ENCODE results near the gene EYA2.
"Not testable (repeated sequence)": the region's sequence is repeated elsewhere in the genome, so short reads cannot be mapped to it uniquely, and the experiment has no call there.

The EYA2 gene

DNA sequence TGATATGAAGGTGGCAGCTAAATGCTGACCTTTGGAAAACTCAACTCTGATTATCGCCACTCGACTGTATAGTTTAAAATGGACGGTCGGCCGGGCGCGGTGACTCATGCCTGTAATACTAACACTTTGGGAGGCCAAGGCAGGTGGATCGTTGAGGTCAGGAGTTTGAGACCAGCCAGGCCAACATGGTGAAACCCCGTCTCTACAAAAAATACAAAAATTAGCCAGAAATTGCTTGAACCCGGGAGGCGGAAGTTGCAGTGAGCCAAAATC is 310.1 kb downstream of the EYA2 start:
- not testable (repeated sequence) for DNase-seq (ENCODE audit: low read depth in 2 of 2)

DNA sequence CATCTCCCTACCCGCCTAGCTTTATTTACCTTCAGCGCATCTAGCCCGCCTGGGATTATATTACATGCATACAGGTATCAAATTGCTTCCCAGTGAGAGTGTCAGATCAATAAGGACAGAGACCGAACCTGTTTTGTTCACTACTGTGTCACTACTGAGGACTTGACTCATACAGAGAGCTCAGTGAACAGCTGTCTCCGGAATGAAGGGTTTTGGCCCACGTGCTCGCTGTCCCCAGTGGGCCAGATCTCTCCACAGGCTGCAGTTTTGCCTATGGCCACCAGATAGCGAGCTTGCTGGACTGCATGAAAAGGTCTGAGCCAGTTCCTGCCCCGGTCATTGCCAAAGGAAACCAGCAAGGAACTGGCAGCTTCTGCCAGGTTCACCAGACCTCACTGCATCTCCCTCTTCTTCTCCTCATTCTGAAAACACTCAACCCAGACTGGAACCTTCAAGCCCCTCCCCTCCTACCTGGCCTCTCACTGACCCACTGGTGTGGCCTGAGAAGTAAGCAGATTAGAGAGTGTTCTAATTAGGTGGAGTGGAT is 311.0 kb downstream of the EYA2 start:
- DNase-seq (ENCODE audit: low read depth in 2 of 2) = peak in 1 of 2 donors; percentile 32

DNA sequence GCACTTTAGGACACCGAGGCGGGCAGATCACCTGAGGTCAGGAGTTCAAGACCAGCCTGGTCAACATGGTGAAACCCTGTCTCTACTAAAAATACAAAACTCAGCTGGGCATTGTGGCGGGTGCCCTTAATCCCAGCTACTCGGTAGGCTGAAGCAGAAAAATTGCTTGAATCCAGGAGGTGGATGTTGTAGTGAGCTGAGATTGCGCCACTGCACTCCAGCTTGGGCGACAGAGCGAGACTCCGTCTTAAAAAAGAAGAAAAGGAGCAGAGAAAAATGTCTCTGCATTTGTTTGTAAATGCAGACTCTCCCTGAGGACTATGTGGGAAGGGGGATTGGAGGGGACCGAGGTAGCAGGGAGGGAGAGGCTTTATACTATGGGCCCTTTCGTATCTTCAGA is 311.9 kb downstream of the EYA2 start:
- not testable (repeated sequence) for DNase-seq (ENCODE audit: low read depth in 2 of 2)

DNA sequence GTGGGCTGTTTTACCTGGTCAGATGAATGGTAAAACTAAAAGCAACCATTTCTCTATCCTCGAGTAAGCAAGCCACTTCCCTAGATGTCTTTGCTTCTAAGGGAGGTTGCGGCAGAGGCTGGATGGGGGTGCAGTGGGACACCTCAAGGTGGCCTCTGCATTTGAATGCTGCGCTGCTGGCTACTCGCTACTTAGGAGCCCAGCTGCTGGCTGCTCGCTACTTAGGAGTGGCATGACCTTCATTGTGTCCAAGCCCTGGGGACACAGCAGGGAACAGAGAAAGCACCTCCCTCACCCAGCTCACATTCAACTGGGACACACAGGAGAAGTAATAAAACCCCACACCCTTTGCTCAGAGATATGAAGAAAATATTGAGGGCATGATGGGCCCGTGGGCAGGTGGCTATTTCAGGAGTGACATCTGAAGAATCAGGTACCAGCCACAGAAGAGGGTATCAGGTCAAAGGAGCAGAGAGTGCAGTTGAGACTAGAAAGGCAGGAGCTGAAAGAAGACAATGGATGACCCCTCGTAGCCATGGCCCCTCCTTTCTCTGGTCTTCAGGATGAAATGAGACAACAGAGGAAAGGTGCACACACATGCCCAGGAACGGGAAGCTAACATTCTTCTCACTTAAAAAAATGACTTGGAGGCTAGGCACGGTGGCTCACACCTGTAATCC is 312.5 kb downstream of the EYA2 start:
- DNase-seq (ENCODE audit: low read depth in 2 of 2) = no peak

DNA sequence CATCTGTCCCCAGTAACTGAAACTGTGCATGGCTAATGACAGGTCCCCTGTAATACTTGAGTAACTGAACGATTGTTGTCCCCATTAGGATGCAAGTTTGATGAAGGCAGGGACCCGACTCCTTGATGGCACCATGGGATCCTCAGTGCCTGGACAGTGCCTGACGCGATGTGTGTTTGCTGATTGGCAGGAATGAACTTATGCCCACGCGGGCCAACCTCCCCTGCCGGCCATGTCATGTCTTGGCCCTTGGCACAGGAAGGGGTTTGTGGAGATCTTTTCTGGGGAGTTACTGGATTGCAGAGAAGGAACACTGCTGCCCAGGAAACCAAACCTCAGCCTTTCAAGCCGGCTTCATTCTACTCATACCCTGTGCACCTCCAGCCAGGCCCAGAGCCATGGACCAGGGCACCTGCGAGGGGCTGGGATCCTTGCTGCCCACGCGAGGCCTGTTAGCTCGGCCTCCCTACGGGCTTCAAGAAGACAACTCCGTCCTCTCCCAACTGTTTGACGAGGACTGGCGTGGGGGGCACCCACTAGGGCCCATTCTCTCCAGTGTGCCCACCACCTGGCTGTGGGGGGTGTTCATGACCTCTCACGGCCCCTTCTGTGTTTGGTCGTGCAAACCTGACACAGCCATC is 314.0 kb downstream of the EYA2 start:
- DNase-seq (ENCODE audit: low read depth in 2 of 2) = no peak

DNA sequence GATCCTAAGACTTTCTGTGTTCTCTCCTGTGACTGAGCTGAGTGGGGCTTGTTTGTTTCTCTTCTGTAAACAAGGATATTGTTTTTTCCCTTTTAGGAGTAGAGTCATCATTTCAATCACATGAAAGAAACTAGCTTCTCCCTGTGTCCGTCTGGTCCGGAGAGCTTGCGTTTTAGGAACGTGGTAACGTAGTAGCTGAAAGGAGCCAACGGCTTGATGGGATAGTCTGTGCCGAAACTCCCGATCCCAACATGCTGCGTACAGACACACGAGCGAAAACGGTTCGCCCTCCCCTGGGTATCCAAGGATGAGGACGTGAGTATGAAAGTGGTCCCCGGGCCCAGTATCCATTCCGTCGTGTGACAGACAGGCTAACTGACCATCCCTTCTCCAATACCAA is 315.3 kb downstream of the EYA2 start:
- no peak for DNase-seq (ENCODE audit: low read depth in 2 of 2)

DNA sequence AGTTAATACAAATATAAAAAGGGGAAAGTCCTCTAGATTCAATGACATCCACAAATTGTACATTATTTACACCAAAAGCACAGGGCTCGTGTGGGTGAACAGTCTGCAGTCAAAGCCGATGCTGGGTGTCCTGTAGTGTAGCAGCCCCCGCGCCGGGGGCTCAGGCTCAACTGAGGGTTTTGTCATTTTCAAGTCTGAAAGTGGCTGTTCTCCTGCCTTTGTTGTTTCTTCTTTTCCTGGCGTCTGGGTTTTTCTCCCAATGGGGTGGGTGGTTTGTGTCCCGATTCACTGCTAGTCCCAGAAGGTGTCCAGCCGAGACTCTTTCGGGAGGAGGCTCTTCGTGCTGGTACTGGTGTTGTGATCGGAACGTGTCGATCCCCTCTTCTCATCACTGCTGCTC is 315.8 kb downstream of the EYA2 start:
- DNase-seq (ENCODE audit: low read depth in 2 of 2) = no peak

DNA sequence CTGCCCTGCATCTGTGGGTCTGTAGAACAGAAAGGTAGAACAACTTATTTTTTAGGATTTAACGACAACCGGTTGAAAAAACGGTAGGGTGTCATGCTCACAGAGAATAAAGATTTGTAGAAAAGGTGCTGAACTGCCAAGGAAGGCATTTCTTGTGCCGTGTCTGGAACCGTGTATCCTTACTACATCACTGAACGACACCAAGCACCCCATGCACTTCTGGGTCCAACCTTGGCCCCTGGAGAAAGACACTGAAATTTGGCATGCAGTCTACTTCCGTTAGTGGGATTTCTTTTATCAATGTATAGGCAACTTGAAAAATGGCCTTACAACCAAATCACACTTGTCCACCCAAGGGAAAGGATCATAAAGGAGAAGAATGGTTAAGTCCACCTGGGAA is 316.4 kb downstream of the EYA2 start:
- no peak for DNase-seq (ENCODE audit: low read depth in 2 of 2)

DNA sequence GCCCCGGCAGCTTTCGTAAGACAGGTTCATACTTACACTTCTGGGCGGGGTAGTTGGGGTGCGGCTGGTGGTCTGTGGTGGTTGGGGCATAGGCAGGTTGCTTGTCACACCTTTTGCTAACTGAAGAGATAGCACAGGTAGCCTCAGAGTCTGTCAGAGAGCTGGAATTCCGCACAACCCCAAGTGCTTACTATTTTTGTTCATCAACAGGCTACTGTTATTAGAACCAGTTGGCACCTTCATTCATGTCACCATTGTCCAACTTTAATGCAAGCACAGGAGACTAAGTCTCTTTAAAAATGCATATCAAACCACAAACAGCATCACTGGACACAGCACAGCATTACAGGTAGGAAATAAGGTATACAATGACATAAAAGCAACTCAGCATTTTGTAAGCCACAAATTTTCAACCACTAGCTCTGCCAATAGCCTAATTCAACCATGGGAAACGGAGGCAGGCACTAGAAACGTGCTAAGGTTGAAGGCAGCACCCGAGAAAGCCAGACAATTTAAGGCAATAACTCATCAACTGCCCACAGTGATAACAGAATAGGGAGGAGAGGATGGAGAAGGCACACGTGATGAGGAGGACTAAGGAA is 318.1 kb downstream of the EYA2 start:
- DNase-seq (ENCODE audit: low read depth in 2 of 2) = no peak

DNA sequence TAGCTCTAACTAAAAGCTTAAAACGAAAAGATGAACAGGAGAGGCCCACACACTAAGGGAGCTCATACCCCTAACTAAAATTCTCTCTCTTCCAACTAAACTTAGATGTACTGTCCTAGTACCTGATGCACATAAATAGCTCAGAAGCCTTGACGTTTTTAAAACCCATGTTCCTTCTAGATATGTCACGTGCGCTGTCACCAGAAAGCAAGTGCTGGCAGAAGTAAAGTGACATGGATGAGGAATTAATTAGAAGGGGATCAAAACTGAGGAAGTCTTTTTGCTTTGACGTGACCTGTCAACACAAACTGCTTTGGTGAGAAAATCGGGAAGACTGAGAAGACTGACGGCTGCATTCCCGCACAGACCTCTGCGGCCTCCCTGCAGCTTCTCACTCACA is 319.3 kb downstream of the EYA2 start:
- no peak for DNase-seq (ENCODE audit: low read depth in 2 of 2)

DNA sequence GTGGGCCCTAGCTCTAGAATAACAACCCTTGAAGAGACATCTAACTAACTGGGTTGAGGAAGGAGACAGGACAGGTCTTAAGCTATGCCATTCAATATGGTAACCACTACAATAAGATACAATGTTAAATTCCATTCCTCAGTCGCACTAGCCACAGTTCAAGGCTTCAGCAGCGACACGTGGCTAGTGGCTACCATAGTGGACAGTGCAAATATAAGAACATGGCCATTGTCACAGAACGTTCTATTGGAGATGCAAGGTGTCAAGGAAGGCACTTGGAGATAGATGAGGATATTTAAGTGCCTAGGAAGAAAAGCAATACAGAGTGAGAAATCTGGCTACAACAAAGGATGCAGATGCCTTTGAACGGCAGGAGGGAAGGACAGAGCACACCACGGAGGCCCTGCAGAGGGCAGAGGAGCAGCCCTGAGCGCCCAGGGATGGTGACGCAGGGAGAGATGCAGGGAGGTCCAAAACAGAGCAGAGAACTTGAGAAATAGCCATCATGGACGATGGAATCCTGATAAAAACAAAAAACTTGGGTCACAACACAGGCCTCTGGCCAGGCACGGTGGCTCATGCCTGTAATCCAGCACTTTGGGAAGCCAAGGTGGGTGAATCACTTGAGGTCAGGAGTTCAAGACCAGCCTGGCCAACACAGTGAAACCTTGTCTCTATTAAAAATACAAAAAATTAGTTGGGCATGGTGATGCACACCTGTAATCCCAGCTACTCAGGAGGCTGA is 321.2 kb downstream of the EYA2 start:
- no peak for DNase-seq (ENCODE audit: low read depth in 2 of 2)

DNA sequence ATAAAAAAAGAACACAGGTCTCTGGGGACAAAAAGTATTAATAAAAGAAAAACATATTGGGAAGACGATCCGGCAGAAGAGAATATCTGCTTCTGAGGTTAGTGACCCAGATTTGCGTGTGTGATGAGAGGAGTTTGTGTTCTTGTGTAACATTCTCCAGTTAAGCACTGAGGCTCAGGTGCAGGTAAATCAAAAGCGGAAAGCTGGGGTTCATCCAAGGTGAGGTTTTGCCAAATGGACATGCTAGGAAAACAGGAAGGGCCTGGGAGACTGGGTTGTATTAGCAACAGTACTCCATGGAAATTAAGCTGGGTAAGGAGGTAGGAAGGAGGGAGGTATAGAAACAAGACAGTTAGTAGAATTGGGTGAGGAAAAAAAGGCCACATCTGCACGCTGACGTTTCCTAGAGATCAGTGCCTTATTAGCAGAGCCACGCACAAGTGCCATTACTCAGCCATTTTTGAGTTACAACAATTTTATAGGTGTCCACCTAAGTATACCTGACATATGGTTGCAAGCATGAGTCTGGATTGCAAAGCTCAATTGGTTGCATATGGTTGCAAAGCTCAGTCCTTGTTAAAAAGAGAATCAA is 322.3 kb downstream of the EYA2 start:
- no peak for DNase-seq (ENCODE audit: low read depth in 2 of 2)

DNA sequence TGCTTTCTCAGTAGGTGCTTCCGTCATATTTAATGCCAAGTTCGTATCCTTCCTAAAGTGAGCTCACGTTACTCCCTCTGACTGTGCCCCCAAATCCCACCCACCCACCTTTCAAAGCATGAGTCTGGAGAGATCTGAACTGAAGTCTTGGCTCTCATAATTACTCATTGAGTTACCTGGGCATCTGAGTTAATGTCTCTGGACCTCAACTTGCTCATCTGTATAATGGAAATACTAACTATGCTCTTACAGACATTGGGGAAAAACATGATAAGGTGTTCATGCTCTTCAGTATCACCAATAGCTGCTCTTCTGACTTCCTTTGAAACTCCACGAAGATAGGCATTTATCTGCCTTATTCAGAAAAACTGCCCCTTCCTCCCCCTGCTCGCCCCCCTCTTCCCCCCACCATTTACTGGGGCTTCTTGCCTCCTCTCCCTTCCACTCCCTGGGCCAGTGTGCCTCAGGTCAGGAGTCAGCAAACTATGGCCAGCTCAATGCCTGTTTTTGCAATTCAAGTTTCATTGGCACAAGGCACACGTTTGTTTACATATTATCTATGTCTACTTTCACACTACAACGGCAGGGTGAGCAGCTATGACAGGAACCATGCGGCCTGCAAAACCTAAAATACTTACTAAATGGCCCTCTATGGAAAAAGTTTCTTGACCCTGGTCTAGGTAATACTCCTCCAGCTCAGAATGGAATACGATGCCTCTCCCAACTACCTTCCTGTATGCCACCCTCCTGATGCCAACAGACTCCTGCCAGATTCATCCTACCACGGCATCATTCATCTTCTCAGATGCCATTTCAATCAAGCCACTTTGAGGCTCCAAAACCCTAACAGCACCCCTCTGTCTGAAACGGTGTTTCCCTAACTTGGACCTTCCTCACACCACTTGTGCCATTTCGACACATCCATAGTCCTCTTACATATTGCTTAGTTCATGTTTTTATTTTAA is 323.1 kb downstream of the EYA2 start:
- DNase-seq (ENCODE audit: low read depth in 2 of 2) = no peak

DNA sequence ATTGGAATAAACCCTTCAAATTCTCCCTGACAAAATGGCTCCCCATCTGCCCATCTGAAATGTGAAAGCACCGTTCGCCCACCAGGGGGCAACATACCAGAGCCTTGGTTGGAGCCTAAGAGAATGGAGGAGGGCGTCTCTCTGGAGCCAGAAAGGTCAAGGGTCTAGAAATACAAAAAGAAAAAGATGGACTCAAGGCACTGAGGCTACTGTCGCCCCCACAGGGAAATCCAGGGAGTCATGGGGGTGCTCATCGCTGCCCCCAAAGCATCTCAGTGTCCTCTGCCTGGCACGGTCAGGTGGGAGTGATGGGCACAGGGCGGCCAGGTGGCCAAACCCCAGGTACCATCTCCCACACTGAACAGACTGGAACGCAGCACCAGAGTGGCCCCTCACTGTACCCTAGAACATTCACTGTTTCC is 325.5 kb downstream of the EYA2 start:
- DNase-seq (ENCODE audit: low read depth in 2 of 2) = peak; percentile 25

DNA sequence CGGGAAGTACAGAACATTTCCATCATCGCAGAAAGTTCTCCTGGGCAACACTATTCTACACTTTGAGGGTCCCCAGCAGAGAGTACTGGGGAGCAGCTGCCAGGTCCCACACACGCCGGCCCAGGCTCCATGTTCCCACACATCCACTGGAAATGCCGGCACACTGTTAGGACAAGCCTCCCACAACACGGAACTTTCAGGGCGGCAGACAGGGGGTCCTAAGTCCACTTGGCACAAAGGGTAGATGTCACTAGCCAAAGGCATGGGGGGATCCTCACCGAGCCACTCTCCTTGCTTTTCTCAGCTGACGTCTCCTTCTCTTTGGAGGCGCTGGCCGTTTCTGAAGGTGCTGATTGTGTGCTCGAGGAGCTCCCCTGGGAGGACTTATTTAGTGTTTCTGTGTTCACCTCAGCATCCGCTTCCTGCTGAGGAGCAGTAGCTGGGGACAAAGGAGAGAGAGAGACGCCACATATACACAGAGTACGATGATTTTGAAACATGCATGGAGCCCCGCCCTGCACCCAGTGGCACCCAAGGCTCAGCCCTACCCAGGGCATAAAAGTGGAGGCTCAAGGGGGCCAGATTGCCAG is 326.5 kb downstream of the EYA2 start:
- no peak for DNase-seq (ENCODE audit: low read depth in 2 of 2)

DNA sequence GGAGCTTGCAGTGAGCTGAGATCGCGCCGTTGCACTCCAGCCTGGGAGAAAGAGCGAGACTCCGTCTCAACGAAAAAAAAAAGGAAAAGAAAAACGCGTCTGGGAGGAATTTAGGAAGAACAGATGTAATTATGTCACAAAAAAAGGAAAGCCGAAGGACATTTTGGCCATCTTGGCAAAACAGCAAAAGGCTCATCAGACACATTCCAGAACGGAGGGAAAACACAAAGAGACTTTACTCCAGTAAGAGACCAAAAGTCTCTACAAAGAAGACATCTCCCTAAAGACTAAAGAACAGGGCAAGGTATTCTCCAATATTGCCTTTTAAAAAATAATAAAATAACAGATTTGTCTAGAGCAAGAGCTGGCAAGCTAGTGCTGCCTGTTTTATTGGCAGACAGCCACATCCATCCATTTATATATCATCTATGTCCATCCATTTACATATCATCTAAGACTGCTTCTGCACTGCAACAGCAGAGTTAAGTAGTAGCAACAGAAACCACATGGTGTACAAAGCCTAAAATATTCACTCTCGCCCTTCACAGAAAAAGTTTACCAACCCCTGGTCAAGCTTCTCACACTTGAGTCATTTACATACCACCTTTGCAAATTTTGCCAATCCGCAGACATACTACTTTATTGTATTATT is 328.0 kb downstream of the EYA2 start:
- DNase-seq (ENCODE audit: low read depth in 2 of 2) = no peak

DNA sequence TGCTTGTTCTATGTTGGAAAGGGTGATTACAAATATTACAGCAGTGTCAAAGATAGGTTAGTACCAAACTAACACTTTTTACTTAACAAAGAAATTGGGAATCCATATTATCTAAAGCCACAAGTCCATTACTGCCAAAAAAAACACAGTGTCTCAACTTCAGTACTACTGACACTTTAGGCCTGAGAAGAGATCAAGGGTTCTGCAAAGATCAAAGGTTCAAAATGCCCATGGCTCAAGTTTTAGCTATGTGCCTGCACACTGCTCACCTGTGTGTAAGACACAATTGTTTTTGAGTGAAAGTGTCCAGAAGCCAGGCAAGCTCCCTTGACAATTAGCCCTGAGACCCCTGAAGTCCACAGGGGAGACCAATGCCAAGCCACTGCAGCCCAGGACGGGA is 329.3 kb downstream of the EYA2 start:
- DNase-seq (ENCODE audit: low read depth in 2 of 2) = no peak

DNA sequence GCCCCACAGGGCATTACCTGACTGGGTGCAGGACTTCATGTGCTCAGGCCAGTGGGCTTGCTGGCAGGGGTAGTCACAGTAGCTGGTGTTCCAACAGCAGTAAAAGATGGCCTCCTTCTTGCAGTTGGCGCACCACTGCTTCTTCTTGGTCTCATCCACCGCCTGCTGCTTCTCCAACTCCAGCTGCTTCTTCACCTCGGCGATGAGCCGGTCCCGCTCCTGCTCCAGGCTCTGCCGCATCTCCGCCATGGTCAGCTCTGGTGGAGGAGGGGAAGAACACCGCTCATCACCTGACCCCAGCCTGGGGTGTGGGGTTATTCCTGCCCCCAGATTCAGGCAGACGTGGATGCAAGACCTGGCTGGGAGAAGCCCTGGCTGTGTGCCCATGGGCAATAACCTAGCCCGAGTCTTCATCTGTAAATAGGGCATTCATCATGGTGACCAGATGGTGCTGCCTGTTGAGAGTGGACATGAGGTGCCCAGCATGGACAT is 329.7 kb downstream of the EYA2 start:
- DNase-seq (ENCODE audit: low read depth in 2 of 2) = no peak

DNA sequence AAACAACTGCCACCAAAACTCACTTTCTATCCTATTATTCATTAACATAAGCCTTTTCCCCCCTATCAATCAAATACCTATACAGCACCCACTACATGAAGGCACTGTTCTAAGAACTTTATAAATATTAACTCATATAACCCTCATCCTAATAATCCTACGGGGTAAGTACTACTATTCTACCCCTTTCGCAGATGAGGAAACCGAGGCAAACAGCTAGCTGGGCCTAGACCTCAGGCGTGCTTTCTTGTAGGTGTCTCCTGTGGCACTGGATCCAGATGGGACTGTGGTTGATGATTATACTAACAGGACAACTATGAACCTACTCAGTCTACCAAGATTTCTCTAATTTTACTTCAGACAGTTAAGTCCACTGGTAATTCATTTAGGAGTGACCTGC is 330.2 kb downstream of the EYA2 start:
- no peak for DNase-seq (ENCODE audit: low read depth in 2 of 2)

DNA sequence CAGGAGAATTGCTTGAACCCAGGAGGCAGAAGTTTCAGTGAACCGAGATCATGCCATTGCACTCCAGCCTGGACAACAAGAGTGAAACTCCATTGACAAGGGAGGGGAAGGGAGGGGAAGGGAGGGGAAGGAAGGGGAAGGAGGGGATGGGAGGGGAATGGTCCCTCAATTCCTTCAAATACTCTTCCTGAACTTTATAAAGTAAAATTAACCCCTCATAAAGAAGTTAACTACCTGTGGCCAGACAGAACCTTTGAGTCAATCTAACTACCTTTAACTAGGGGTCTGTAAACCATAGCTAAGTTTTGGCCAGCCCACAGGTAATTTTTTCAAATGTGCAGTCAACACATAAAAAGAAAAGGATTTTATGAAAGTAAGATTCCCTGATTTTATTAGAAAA is 330.8 kb downstream of the EYA2 start:
- no peak for DNase-seq (ENCODE audit: low read depth in 2 of 2)
